Muscle of back (tissue), 11 donors: ENCODE data around the gene LRRC10B. TPM values are rescaled to one million over a fixed set of nuclear protein-coding genes. Genes with fewer than 3 reads are reported as not detected.

Experiments used
- DNase-seq, 3 donors: peaks; one replicate each; pipeline versions ENCODE4 v3.0.0 to v3.0.0-alpha.2; 2013
- polyA plus RNA-seq, 10 donors: library from polyadenylated mRNA; unstranded; fragments of 120-200 nt; gene quantifications; one replicate each; pipeline ENCODE4 v1.2.1, GENCODE V29; 2013; ENCODE audit not compliant: insufficient read length in 10 of 10

Gene LRRC10B
- polyA plus RNA-seq, 10 donors = 0.09 to 0.23 (median 0.12) TPM; not detected in 1

- DNase-seq = no peak
Observed at GRCh38 chr11:61486011-61486620, 22.4 kb upstream of the LRRC10B start.

- DNase-seq = no peak
Observed at GRCh38 chr11:61486779-61487178, 21.8 kb upstream of the LRRC10B start.

GRCh38 chr11:61487342-61488025, 21.1 kb upstream of the LRRC10B start:
- no peak for DNase-seq

GRCh38 chr11:61488651-61489291, 19.8 kb upstream of the LRRC10B start:
- peak in 2 of 3 donors; percentile 36 to 78 for DNase-seq

GRCh38 chr11:61489833-61490721, 18.5 kb upstream of the LRRC10B start:
- DNase-seq = peak in 1 of 3 donors; percentile 53

- DNase-seq = no peak
Observed at GRCh38 chr11:61491736-61492395, 16.7 kb upstream of the LRRC10B start.

- peak; percentile 54 to 69 (median 63) for DNase-seq
Observed at GRCh38 chr11:61494381-61494961, 14.1 kb upstream of the LRRC10B start.

GRCh38 chr11:61495801-61496601, 12.5 kb upstream of the LRRC10B start:
- DNase-seq = peak in 2 of 3 donors; percentile 61 to 67

- no peak for DNase-seq
Observed at GRCh38 chr11:61496602-61497400, 11.7 kb upstream of the LRRC10B start.

- DNase-seq = no peak
Observed at GRCh38 chr11:61497473-61497872, 11.1 kb upstream of the LRRC10B start.

GRCh38 chr11:61497876-61498275, 10.7 kb upstream of the LRRC10B start:
- DNase-seq = no peak

- DNase-seq = no peak
Observed at GRCh38 chr11:61498767-61499341, 9.7 kb upstream of the LRRC10B start.

GRCh38 chr11:61499816-61500491, 8.6 kb upstream of the LRRC10B start:
- no peak for DNase-seq

- DNase-seq = no peak
Observed at GRCh38 chr11:61502522-61502921, 6.0 kb upstream of the LRRC10B start.

- no peak for DNase-seq
Observed at GRCh38 chr11:61503135-61503770, 5.3 kb upstream of the LRRC10B start.

GRCh38 chr11:61505106-61505505, 3.4 kb upstream of the LRRC10B start:
- DNase-seq = no peak

- no peak for DNase-seq
Observed at GRCh38 chr11:61505640-61506155, 2.9 kb upstream of the LRRC10B start.
